Measurements from ENCODE around the gene MTF2. TPM values are rescaled to one million over a fixed set of nuclear protein-coding genes. Genes with fewer than 3 reads are reported as not detected.

MTF2 gene
- total and polyA plus RNA-seq, 9 of the 15 experiments (the other 6 are each of a cell fraction or from before 2014, with no cell fraction given): 29.3 to 124 (median 57.7) TPM

GRCh38 chr1:93179886-93180722, 101.0 kb downstream of the MTF2 start, which contains the start of gene TMED5 (continued):
- TF ChIP-seq ZBTB2 (IDR thresholded peaks at IDR 0.05): peak; percentile 78; the same call in 1 of the 2 replicates
- TF ChIP-seq E4F1 (CRISPR knock-in tag; IDR thresholded peaks at IDR 0.05; ENCODE audit: borderline replicate concordance): no peak
- TF ChIP-seq IFI16 (CRISPR knock-in tag; IDR thresholded peaks at IDR 0.05): no peak
- peak; percentile 18 to 94 for TF ChIP-seq AFF1 (IDR thresholded peaks at IDR 0.05; ENCODE audit: low read depth in 1 of 2, partially characterized antibody in 2 of 2)
- TF ChIP-seq WHSC1 (IDR thresholded peaks at IDR 0.05; ENCODE audit: low read length): no peak
- TF ChIP-seq MNT (conservative IDR thresholded peaks at IDR 0.05): peak in 1 of 2 experiments; percentile 68; a peak in 1 of 4 replicates
- TF ChIP-seq ZBTB7A (IDR thresholded peaks at IDR 0.05; ENCODE audit: borderline replicate concordance, control insufficient read depth, low read depth, low read length): peak; percentile 33; the same call in 1 of the 2 replicates
- no peak for TF ChIP-seq ZNF586 (CRISPR knock-in tag; conservative IDR thresholded peaks at IDR 0.05)
- TF ChIP-seq KAT2B (IDR thresholded peaks at IDR 0.05; ENCODE audit: low read depth, low read length): no peak
- TF ChIP-seq SRF (CRISPR knock-in tag; IDR thresholded peaks at IDR 0.05): peak in 1 of 2 experiments; percentile 21; a peak in 1 of 4 replicates
- TF ChIP-seq NCOA1 (IDR thresholded peaks at IDR 0.05; ENCODE audit: low read depth): 0 out of 2 replicates have a peak, but pooled peaks have one; percentile 18
- no peak for TF ChIP-seq SIRT6 (IDR thresholded peaks at IDR 0.05; ENCODE audit: low read depth, low read length)
- no peak for TF ChIP-seq KDM2B (CRISPR knock-in tag; IDR thresholded peaks at IDR 0.05)
- peak; percentile 97 for TF ChIP-seq POLR2G (IDR thresholded peaks at IDR 0.05; ENCODE audit: low read depth, low read length)
- TF ChIP-seq MAZ (CRISPR knock-in tag; conservative IDR thresholded peaks at IDR 0.05 in 1 of 2, IDR thresholded peaks at IDR 0.05 in 1 of 2): peak; percentile 89 to 90
- TF ChIP-seq MYNN (IDR thresholded peaks at IDR 0.05): no peak; the same call in 1 of the 2 replicates
- no peak for TF ChIP-seq MYNN (CRISPR knock-in tag; IDR thresholded peaks at IDR 0.05)

All from K562 (cell line).